ENCODE results near the gene DCAF12.

DNA sequence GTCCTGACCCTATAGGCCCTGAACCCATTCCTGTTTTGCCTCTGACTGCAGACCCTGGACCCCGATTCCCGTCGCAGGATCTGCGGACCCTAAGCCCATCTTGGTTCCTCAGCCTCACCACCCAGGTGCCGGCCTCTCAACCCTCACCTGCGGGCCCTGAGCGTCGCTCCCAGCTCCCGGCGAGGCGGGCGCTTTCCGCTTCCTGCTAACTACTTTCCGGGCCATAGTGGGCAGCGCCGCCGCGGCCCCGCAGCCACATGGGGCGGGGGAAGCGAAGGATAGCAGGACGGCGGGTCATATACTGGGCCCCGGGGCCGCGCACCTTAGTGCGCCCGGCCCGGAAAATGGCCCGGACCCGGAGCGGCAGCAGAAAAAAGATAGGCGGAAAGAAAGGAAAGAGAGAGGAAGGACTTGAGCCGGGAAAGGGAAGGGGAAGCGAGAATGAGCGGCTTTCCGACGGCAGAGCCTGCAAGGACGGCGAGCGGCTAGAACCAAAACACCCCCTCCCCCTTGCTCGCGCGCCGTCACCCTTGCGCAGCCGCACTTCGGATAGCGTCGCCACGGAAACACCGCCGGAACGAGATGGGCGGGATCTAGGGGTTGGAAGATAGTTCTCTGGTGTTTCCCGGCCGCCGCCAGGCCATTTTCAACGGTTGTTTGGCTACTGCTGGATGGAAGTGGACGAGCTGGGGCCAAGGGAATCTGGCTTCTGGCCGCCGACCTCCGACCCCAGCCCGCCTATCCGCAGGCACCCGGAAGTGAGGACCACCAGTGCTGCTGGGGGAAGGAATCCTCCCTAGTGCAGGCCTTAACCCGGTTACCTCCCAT is at the start of gene DCAF12:
- TF ChIP-seq CTCF (IDR thresholded peaks at IDR 0.05) (no peak), EZH2 (IDR thresholded peaks at IDR 0.05; ENCODE audit: borderline replicate concordance, insufficient read depth, low read depth, low read length, poor library complexity, severe bottlenecking) (no peak)
